T-helper 17 cell (primary cell): ENCODE results near the gene ARID1B. TPM values are rescaled to one million over a fixed set of nuclear protein-coding genes. Genes with fewer than 3 reads are reported as not detected.
A peak's percentile ranks its signal among the peaks of the same experiment; 100 is the strongest.

Experiments
- ATAC-seq: fragments of 150-1000 bp; cut with Tn5 transposase; 2 replicates; pipeline ENCODE4 v1.10.0; 2021; ENCODE audit warnings: mild to moderate bottlenecking, moderate library complexity
- DNase-seq, 3 donors: peaks; one replicate each; pipeline versions ENCODE4 v3.0.0 to v3.0.0-alpha.2; 2020 to 2021
- H3K9me3 ChIP-seq: one replicate; pipeline ENCODE4 v1.7.0; 2013; ENCODE audit warnings: low read length, mild to moderate bottlenecking; ENCODE audit not compliant: control insufficient read depth, poor library complexity, severe bottlenecking
- H3K27ac Mint-ChIP-seq: one replicate; pipeline ENCODE4 v1.8.0; 2022; ENCODE audit warnings: mild to moderate bottlenecking, moderate library complexity, mixed read lengths
- H3K27me3 Mint-ChIP-seq: one replicate; pipeline ENCODE4 v1.8.0; 2022; ENCODE audit warnings: mixed read lengths
- H3K36me3 Mint-ChIP-seq: one replicate; pipeline ENCODE4 v1.8.0; 2022; ENCODE audit warnings: low read depth, mixed read lengths
- H3K4me1 Mint-ChIP-seq: one replicate; pipeline ENCODE4 v1.8.0; 2022; ENCODE audit warnings: mild to moderate bottlenecking, mixed read lengths
- H3K4me3 Mint-ChIP-seq: one replicate; pipeline ENCODE4 v1.8.0; 2022; ENCODE audit warnings: mild to moderate bottlenecking, moderate library complexity, mixed read lengths
- total RNA-seq, 4 donors: library from RNA in 2 of 4; stranded (reverse) in 2 of 4; gene quantifications; one replicate each; pipeline ENCODE4 v1.2.3 and lab custom pipeline; 2022 to 2026

ARID1B gene
- total RNA-seq, 2 donors from 2014 or later: 149 to 158 TPM

- H3K4me3 Mint-ChIP-seq: no peak overlapping the region
- H3K4me1 Mint-ChIP-seq: peaks cover 19% of the 10 kb centered on the region
- no peaks in the 10 kb centered on the region for H3K36me3 Mint-ChIP-seq
- H3K27me3 Mint-ChIP-seq: no peaks in the 10 kb centered on the region
- no peaks in the 10 kb centered on the region for H3K9me3 ChIP-seq
- DNase-seq: no peak
- no peak for ATAC-seq
- H3K27ac Mint-ChIP-seq: no peak overlapping the region
Measured at GRCh38 chr6:156998794-156999330, 221.7 kb downstream of the ARID1B start.

GRCh38 chr6:156999762-157000161, 222.6 kb downstream of the ARID1B start:
- no peaks in the 10 kb centered on the region for H3K27me3 Mint-ChIP-seq
- ATAC-seq (no peak), DNase-seq (no peak)
- H3K27ac Mint-ChIP-seq: peak overlapping the region; percentile 3
- H3K4me3 Mint-ChIP-seq: no peak overlapping the region
- no peaks in the 10 kb centered on the region for H3K9me3 ChIP-seq
- H3K4me1 Mint-ChIP-seq: peaks cover 17% of the 10 kb centered on the region
- H3K36me3 Mint-ChIP-seq: no peaks in the 10 kb centered on the region

- Mint-ChIP-seq H3K4me3 (no peak overlapping the region), H3K27ac (no peak overlapping the region), H3K27me3 (no peaks in the 10 kb centered on the region), H3K36me3 (no peaks in the 10 kb centered on the region), H3K4me1 (peaks cover 28% of the 10 kb centered on the region)
- no peak for DNase-seq
- no peak for ATAC-seq
- H3K9me3 ChIP-seq: no peaks in the 10 kb centered on the region
Measured at GRCh38 chr6:157001716-157002115, 224.5 kb downstream of the ARID1B start.

- ATAC-seq (no peak), DNase-seq (no peak)
- Mint-ChIP-seq H3K36me3 (no peaks in the 10 kb centered on the region), H3K27me3 (no peaks in the 10 kb centered on the region), H3K4me3 (no peak overlapping the region), H3K4me1 (peaks cover 28% of the 10 kb centered on the region), H3K27ac (peak overlapping the region; percentile 0)
- H3K9me3 ChIP-seq: no peaks in the 10 kb centered on the region
Measured at GRCh38 chr6:157002774-157003173, 225.6 kb downstream of the ARID1B start.

DNA sequence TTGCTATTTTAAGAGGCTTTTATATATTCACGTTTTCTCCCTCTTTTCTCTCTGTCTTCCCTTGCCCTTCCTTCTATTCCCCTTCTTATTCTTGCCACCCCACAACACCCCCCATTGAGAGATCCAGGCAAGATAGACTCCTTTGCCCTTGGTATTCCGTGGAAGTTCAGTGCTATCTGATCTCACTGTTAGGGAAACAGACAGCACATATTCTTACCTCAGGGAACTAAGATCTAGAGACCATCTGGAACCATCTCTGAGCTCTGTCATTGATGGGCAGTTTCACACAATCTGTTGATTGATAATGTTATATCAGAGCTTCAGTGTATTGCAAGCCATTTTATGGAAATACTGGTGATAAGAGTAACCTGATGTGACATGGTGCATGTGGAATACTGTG, 228.8 kb downstream of the ARID1B start:
- peaks cover 30% of the 10 kb centered on the region for H3K4me1 Mint-ChIP-seq
- peak overlapping the region; percentile 72 for H3K27ac Mint-ChIP-seq
- no peaks in the 10 kb centered on the region for H3K27me3 Mint-ChIP-seq
- no peak overlapping the region for H3K4me3 Mint-ChIP-seq
- no peaks in the 10 kb centered on the region for H3K36me3 Mint-ChIP-seq
- ATAC-seq: no peak
- H3K9me3 ChIP-seq: no peaks in the 10 kb centered on the region
- DNase-seq: no peak

DNA sequence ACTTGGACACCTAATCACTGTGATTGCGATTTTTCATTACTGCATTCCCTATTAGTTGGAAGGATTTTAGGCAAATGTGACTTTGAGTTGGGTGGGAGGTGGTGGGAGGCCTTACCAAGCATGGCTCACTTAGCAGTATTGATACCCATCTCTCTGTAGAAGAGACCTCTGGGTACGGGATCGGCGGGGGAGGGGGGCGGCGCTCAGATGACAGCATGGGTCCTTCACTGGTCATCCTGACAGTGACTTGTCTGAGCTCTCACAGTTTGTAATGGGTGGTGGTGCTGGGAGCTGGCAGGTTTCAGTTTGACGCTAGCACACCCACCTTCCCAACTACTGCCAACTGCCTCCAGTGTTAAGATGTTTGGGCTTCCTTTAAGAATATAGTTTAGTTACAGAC, 231.4 kb downstream of the ARID1B start:
- no peak overlapping the region for H3K27ac Mint-ChIP-seq
- H3K36me3 Mint-ChIP-seq: no peaks in the 10 kb centered on the region
- no peak overlapping the region for H3K4me3 Mint-ChIP-seq
- peaks cover 24% of the 10 kb centered on the region for H3K4me1 Mint-ChIP-seq
- H3K9me3 ChIP-seq: no peaks in the 10 kb centered on the region
- ATAC-seq (no peak), DNase-seq (no peak)
- no peaks in the 10 kb centered on the region for H3K27me3 Mint-ChIP-seq

DNA sequence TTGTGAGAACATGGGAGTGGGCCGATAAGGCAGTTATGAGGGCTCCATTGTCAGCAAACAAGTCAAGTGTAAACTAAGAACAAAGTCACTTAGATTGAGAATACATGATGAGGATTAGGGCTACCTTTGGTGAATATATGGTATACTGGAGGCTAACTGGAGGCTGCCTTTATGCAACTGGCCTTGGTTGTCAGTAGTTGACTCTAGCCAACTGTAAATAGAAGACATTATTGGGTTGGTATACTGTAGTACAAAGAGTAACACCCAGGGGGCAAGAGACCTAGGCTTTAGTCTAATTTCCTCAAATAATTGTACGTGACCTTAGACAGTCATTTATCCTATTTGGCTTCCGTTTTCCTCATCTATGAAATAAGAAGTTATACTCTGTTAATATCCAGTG, 235.2 kb downstream of the ARID1B start:
- Mint-ChIP-seq H3K4me3 (no peak overlapping the region), H3K36me3 (no peaks in the 10 kb centered on the region), H3K27me3 (no peaks in the 10 kb centered on the region), H3K27ac (peak overlapping the region; percentile 59), H3K4me1 (peaks cover 22% of the 10 kb centered on the region)
- ATAC-seq (no peak), DNase-seq (no peak)
- no peaks in the 10 kb centered on the region for H3K9me3 ChIP-seq

DNA sequence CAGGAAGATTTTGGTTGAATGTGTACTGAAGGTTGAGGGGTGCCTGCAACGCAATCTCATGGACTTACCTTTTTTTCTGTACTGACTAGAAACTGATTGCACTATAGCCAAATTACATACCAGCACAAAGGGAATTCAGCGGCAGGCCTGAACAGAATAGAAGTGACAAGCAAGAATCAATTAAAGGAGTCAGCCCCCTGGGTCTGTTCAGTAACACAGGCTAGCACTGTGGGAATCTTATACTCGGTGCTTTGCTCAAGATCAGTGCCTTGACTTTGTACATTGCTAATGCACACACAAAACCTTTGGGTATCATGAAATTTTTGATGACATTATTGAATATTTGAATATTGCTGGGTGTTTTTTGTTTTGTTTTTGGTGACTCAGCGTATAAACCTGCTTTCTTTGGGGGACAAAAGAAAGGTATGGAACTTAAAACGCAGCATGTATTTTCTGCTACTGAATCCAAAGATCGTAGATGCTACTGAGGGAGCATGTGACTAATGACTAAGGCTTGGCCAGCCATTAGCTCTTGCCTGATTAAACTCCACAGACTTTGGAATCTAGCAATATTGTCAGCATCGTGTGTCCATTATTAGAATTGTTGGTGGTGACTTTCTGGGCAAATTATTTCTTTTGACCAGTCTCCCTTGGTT, 236.6 kb downstream of the ARID1B start:
- H3K4me3 Mint-ChIP-seq: no peak overlapping the region
- no peaks in the 10 kb centered on the region for H3K9me3 ChIP-seq
- no peaks in the 10 kb centered on the region for H3K27me3 Mint-ChIP-seq
- no peak for ATAC-seq
- no peak for DNase-seq
- no peaks in the 10 kb centered on the region for H3K36me3 Mint-ChIP-seq
- no peak overlapping the region for H3K27ac Mint-ChIP-seq
- H3K4me1 Mint-ChIP-seq: peaks cover 20% of the 10 kb centered on the region

GRCh38 chr6:157014871-157015270, 237.7 kb downstream of the ARID1B start:
- DNase-seq (no peak), ATAC-seq (no peak)
- no peaks in the 10 kb centered on the region for H3K36me3 Mint-ChIP-seq
- peaks cover 24% of the 10 kb centered on the region for H3K4me1 Mint-ChIP-seq
- H3K27me3 Mint-ChIP-seq: no peaks in the 10 kb centered on the region
- H3K9me3 ChIP-seq: no peaks in the 10 kb centered on the region
- H3K27ac Mint-ChIP-seq: no peak overlapping the region
- no peak overlapping the region for H3K4me3 Mint-ChIP-seq

- H3K36me3 Mint-ChIP-seq: no peaks in the 10 kb centered on the region
- H3K4me1 Mint-ChIP-seq: peaks cover 25% of the 10 kb centered on the region
- ATAC-seq (no peak), DNase-seq (no peak)
- no peak overlapping the region for H3K4me3 Mint-ChIP-seq
- no peaks in the 10 kb centered on the region for H3K27me3 Mint-ChIP-seq
- no peaks in the 10 kb centered on the region for H3K9me3 ChIP-seq
- no peak overlapping the region for H3K27ac Mint-ChIP-seq
Measured at GRCh38 chr6:157017022-157017421, 239.8 kb downstream of the ARID1B start.

- H3K9me3 ChIP-seq: no peaks in the 10 kb centered on the region
- Mint-ChIP-seq H3K4me1 (peaks cover 25% of the 10 kb centered on the region), H3K27me3 (no peaks in the 10 kb centered on the region), H3K27ac (peak overlapping the region; percentile 95), H3K36me3 (no peaks in the 10 kb centered on the region), H3K4me3 (no peak overlapping the region)
- DNase-seq: no peak
- no peak for ATAC-seq
Measured at GRCh38 chr6:157017861-157018260, 240.7 kb downstream of the ARID1B start.

DNA sequence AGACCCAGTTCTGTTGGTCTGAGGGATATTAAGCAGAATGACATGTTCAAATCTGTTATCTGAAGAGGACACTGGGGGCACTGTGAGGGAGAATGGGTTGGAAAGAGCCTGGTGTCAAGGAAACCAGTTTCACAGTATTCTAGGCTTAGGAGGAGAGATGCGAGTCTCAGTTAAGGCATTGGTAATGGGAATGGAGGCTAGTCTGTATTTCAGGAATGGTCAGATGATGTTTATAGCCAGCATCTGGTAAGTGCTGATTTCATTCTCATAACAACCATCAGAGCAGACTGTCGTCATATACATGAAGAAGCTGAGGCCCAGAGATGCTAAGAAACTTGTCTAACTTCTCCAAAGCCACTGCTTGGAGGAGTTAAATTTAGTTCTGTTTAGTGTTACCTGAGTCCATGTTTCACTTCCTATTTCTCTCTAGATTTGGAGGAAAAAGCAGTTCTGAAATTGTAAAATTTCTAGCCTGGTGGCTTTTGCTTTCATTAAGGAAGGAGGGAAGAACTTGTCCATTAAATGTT, 242.0 kb downstream of the ARID1B start:
- H3K4me1 Mint-ChIP-seq: peaks cover 25% of the 10 kb centered on the region
- no peaks in the 10 kb centered on the region for H3K27me3 Mint-ChIP-seq
- no peaks in the 10 kb centered on the region for H3K9me3 ChIP-seq
- no peak for DNase-seq
- H3K4me3 Mint-ChIP-seq: peak overlapping the region; percentile 94
- H3K36me3 Mint-ChIP-seq: no peaks in the 10 kb centered on the region
- H3K27ac Mint-ChIP-seq: peak overlapping the region; percentile 95
- no peak for ATAC-seq

- no peaks in the 10 kb centered on the region for H3K36me3 Mint-ChIP-seq
- peaks cover 24% of the 10 kb centered on the region for H3K4me1 Mint-ChIP-seq
- H3K9me3 ChIP-seq: no peaks in the 10 kb centered on the region
- DNase-seq (no peak), ATAC-seq (no peak)
- H3K27me3 Mint-ChIP-seq: no peaks in the 10 kb centered on the region
- peak overlapping the region; percentile 95 for H3K27ac Mint-ChIP-seq
- H3K4me3 Mint-ChIP-seq: peak overlapping the region; percentile 94
Measured at GRCh38 chr6:157019733-157020132, 242.6 kb downstream of the ARID1B start.

DNA sequence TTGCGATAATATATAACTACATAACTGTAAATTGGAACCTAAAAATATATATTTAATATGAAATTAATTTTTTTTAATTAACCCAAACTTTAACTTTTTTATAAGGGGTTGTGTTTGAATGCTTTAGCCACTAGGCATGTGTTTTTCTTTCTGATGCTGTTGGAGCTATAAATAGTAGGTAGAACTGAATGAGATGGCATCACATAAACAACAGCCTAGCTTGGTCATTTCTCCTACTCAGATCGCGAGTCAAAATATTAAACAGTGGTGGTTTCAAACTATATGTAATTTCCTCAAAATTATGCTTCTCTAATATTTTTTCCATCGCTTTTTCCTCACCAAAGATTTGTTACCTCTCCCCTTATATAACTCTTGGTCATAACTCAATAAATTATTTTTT, 243.2 kb downstream of the ARID1B start:
- DNase-seq (no peak), ATAC-seq (no peak)
- no peaks in the 10 kb centered on the region for H3K27me3 Mint-ChIP-seq
- peak overlapping the region; percentile 95 for H3K27ac Mint-ChIP-seq
- peaks cover 23% of the 10 kb centered on the region for H3K4me1 Mint-ChIP-seq
- no peaks in the 10 kb centered on the region for H3K36me3 Mint-ChIP-seq
- peak overlapping the region; percentile 94 for H3K4me3 Mint-ChIP-seq
- H3K9me3 ChIP-seq: no peaks in the 10 kb centered on the region
